Tongue (tissue), 2 donors: ENCODE results near the gene RNF144A. TPM values are rescaled to one million over a fixed set of nuclear protein-coding genes. Genes with fewer than 3 reads are reported as not detected.
A peak's percentile ranks its signal among the peaks of the same experiment; 100 is the strongest.

ENCODE experiments used
- DNase-seq: peaks from one replicate; pipeline ENCODE4 v3.0.0-alpha.2; 2015
- total RNA-seq: library from RNA; depleted of rRNA; stranded (reverse); fragments of >200 nt; gene quantifications from one replicate; pipeline ENCODE4 v1.2.3, GENCODE V29; 2014

Gene RNF144A
- total RNA-seq, 1 donor from 2014 or later: 25.5 TPM

DNA sequence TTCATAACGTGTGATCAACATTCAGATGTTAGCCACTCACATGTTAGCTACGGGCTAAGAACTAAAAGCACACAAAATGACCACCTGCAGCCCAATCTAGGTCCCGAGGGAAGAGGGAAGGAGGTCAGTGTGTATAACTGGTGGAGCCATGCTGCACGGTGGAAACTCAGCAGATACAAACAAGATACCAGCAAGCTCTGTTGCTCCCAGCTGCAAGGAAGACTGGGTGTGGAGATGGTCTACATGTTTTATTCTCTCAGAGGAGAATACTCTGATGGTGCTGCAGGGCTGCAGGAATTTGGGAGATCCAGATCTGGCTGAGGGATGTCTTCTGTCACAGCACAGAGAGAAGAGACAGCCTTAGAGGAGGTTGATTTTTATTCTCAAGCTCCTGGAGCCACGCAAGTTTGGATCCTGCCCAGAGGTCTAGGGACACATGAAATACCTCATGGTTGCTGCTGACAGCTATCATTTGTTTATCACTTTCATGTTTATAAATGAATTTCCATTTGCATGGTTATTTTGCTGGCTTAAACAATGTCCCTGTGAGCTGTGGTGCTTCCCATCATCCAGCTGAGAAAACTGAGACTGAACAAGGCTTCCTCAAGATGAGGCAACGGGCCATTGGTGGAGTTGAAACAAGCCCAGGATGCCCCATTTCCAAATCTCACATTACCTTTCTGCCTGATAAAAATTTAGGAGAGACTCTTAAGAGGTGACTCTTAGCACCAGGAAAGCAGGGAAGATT lies 30.9 kb downstream of the RNF144A start:
- DNase-seq: no peak

DNA sequence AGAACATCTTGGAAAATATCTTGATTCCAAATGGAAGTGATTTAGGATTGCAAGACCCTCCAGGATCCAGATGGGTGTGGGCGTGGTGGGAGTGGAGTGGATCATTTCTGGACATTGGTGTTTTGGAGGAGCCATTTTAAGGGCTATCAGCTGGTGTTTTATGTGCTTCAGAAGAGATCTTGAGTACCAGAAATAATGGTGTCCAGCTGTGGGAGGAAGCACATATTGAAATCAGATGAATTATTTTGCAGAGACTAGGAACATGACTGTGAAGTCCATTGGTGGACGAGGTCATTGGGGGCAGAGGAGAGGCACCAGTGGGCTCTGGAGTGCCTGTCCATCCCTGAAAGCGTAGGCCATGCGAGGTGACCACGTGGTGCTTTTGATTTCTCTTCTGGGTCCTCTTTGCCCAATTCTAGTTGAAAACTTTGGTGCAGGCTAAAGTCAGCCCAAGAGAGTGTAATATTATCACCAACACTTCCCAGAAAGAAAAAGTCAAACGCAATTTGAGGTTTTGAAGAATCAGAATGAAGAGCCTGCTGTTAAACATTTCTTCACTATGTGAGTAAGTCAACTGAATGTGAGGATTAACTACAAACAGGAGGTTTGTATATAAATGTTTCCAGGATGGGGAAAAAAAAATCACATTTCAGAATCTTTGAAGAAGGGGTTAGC lies 31.6 kb downstream of the RNF144A start:
- DNase-seq: no peak

DNA sequence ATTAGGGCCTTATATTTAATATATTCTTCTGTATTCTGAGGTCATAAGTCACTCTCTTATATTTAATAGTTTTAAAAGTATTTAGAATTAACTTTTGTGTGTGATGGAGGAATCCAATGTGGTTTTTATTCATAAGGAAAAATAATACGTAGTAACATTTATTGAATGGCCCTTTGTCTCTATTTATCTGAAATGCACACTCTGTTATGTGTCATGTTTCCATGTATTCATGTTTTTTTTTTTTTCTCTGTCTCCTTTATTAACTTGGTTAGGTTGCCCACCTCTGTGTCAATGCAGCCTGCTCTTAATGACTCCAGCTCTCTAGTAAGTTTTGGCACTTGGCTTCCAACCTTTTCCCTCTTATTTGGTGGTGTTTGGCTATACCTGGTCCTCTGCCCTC lies 33.8 kb downstream of the RNF144A start:
- no peak for DNase-seq

DNA sequence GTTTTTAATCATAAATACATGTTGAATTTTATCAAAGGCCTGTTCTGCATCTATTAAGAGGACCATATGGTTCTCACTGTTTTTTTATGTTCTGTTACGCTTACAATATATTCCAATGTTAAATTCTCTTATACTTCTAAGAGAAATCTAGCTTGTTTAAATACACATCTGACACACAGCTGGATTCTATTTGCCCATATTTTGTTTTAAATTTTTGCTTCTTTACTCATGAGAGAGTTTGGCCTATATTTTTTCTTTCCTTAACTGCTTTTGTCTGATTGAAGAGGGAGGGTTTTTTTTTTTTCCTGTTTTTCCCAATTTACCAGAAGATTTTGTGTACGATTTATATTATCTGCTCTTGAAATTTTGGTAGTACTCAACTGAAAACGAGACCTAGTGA lies 34.9 kb downstream of the RNF144A start:
- peak; percentile 51 for DNase-seq

DNA sequence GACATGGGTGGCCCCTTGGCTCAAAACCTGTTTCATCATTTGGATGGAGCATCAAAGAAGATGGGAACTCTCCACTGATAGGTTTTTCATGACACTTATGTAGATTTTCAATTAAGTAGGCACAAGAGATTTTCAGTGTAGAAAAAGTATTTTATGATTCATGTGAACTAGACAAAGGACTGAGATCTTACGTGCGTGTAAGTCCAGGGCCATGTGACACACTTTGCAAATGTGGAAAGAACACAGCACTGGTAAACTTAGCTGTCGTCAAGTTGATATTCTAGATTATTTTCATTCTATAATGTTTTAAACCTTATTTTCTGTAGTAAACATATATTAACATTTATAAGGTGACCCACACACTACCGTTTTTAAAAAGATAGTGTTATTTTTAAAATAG lies 37.4 kb downstream of the RNF144A start:
- DNase-seq: no peak

DNA sequence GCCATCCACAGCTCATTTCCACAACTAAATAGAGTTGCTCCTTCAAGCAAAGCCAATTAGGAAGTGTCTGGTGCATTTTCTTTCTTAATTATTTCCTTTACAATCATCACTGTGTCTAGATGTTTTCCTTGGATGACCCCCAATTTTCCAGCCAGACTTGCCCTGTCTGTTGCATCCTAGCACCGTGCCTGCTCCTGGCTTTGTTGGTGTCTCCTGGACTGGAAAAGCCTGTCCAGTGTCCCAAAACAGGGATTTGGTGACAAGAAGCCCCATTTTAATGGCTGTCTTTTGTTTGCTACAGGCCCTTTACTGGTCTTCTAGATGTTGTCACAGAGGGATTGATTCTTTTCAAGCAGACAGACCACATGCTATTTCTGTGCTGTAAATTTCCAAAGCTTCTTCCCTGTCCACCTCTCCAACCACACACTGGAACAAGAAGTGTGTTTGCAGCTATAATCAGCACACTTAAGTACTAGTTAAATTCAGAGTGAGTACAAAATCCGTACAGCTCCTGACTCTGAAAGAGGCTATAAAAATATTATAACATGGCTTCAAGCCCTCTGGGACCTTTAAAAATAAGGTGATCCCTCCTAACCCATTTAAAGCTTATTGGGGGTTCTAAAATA lies 38.4 kb downstream of the RNF144A start:
- no peak for DNase-seq

DNA sequence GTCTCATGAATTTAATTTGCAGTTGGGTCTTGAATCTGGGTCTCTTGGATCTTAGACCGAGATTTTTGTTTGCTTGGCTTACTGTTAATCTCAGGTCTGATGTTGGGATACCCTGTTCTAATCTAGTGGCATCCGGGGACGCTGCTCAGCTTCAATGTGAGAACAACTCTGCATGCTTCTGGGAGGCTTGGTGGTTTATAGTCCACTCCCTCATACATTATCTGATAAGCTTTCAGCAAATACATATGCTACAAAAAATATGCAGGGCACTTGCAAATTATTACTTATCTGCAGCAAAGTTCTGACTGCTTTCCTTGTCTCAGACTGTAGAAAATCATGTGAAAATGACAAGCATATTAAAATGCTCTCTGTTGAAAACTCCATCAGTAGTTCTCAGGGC lies 39.4 kb downstream of the RNF144A start:
- DNase-seq: no peak

DNA sequence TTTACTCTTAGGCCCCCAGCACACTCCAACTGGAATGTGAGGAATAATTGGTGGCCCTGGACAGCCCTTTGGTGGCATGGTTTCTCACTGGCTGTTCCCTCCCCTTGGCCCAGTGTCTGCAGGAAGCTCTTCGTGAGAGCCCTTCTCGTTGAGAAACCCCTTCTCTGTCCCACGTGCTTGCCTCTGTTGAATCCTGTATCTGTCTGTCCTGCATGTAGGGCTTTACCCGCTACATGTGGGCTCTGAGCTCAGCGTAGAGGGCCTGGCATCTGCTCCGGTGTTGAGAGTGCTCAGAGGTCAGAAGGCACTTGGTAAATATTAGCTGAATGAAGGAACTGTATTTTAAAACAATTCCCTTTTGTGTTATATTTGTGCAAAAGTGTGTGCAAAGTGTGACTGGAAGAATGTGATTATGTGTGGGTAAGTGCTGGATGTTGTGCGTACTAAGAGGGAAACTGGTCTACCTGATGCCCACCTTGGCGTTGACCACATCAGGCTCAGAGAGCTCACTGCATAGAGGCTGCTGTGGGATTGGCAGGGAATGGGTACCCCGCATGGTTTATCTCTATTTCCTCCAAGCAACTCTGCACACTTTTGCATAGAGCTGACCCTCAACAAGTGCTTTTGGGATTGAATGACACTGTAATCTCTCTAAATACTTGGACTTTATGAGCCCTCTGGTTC lies 40.0 kb downstream of the RNF144A start:
- DNase-seq: no peak

DNA sequence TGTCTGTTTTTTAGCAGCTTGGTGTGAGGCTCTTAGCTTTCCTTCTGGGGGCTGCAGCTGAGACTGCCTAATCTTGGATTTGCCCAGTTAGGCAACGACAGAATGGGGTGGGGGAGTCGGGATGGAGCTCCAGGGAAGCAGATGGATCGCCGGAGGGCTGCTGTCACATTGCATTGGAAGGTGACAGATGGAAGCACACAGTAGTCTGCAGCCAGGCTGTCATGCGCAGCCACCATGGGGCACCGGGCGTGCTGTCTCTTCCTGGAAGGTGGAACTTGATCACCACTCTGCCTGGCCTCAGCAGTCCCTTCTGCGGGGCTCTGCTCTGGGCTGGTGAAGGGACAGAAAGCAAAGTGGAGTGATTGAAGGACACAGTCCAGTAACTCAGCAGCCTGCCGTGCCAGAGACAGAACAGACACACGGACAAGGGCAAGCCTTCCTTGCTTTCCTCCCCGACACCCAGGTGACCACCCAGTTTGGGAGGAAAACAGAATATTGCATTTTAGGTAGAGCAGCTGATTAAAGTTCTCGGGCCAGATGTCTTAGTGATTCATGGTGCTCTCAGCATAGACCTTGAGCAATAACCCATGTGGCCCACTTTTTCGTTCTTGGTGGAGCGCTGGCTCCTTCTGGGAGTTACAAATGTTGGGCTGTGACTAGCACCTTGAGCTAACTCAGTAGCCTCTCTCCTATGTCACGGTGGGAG lies 40.9 kb downstream of the RNF144A start:
- DNase-seq: no peak

DNA sequence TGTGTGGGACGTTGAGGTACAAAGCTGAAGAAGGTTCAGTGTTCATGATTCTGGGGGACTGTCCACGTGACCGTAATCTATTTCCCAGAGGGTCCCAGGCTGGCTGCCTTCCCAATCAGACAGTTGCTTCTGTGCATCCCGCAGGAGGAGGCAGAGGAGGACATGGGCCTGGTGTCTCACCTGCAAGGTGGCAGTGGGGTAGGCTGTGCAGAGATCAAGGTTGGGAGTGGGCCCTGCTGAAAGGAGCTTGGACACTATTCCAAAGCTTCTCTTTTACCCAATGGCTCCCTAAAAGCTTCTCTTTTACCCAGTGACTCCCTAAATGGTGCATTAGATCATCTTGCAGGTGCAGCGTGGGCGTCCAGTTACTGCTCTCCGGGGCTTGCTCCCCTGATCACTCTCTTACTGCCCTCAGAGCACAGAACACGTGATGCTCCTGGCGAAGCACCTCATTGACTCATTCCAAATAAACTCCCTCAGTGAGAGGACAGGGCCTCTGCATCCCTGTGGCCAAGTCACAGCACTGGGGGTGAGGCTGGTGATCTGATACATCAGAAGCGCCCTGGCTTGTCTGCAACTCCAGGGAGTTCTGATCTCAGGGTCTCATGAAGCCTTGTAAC lies 41.5 kb downstream of the RNF144A start:
- no peak for DNase-seq

DNA sequence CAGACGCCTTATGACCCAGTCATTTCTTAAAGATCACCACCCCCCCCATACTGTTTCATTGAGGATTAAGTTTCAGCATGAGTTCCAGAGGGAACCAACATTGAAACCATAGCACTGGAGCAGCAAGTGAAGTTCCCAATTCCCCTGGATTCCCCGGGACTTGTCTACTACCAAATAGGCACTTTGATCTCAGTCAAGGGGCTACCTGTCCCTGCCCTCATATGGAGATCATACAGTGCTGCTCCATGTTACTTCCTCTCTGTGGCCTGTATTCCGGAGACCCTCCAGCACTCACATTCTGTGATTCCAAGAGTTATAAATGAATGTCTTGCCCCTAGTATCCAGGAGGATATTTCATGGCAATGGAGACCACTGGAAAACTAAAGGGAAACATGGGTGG lies 42.5 kb downstream of the RNF144A start:
- DNase-seq: no peak

DNA sequence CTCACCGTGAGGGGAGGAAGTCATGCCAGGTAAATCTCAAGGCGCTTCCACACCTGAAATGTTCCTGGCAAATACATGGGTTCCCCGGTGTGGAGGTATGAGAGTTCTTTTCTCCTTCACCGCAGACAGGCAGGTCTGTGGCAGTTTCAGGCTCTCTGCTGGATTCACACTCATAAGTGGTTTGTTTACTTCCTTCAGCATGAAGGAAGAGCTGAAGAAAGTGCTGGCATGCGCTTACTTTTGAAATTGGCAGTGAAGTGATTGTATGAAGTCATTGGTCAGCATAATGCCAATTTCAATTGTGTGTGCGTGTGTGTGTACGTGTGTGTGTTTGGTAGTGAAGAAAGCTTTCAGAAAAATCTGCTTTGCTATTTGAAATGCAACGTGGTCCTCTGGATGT lies 43.4 kb downstream of the RNF144A start:
- DNase-seq: peak; percentile 78

DNA sequence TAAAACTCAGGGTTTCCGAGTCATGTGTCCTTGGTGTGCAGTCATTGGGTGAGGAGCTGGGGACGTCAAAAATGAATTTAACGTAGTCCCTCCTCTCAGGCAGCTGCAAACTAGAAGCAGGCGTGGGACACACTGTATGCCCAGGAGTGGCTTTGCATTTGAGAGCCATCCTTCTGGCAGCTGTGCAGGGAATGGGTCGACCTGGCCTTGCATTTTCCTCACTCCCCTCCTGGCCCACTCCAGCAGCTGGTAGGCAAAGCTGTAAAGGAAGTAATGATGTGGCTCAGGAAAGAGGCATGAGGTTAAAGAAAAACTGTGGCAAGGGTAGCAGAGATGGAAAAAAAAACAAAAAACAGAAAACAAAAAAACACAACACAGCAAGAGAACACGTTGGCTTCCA lies 46.5 kb downstream of the RNF144A start:
- DNase-seq: no peak

DNA sequence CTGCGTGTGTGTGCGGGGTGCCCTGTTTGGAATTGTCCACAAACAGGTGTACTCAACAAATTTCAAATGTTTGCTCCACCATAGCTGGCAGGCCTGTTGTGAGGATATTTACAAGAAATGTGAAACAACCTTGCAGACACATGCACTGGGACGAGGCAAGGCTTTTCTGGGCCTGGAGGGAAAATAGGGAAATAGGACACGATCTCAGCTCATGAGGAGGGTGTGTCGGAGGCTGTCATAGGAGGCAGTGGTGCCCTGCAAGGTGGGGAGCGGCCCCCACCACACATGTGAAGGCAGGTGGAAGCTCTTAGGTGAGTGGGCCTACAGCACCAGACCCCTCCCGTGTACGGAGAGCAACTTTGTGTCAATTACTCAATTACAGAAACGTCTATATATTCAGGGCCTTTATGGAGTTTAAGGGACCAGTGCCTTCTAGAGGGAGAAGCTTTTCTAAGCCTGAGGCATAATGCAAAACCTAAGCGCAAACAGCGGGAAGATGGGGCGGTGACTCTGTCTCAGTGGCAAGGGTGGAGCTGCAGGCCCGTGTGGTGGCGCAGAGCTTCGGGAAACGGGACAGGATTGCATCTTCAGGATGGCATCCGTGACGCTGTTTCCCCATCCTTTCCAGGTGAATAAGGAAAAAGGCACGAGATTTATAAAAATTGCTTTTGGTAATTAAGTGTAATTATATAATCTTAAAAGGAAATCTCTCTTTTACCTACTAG lies 48.0 kb downstream of the RNF144A start:
- DNase-seq: no peak

DNA sequence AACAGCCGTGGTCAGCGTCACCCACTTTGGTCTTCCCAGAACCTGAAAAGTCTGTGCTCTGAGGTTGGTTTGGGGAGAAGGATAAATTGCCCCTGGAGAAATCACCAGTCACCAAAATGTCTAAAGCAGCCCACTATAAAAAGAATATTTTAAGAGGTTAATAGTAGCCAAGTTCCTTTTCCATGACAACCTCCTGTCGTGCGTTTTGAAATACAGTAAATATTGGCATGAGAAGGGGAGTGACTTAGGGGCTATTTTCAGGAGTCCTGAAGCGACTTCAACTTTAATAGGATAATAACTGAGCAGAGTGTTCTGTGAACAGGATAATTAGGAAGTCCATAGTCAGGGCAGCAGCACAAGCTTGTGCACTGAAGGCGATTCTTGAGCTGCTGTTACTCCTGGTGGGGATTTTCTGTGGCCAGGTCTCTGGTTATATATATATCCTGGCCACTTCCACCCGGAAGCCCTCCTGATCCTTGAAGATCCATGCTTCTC lies 49.3 kb downstream of the RNF144A start:
- DNase-seq: no peak

DNA sequence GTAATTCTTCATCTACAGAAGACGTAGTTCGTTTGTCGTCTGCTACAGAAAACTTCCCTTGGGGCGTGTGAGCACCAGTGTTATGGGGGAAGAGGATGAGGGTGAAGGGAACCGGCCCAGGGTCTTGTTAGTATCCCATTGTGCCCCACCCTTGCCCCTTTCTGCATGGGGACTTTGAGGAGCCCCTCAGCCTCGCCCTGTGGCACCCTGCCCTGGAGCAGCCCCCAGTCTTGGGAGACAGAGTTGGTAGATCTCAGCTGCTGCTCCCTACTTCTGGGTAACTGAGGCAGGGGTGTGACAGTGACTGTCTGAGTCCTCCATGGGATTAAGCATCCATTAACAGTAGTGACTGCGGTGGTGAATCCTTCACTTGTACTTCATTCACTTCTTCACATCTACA lies 50.1 kb downstream of the RNF144A start:
- DNase-seq: no peak

DNA sequence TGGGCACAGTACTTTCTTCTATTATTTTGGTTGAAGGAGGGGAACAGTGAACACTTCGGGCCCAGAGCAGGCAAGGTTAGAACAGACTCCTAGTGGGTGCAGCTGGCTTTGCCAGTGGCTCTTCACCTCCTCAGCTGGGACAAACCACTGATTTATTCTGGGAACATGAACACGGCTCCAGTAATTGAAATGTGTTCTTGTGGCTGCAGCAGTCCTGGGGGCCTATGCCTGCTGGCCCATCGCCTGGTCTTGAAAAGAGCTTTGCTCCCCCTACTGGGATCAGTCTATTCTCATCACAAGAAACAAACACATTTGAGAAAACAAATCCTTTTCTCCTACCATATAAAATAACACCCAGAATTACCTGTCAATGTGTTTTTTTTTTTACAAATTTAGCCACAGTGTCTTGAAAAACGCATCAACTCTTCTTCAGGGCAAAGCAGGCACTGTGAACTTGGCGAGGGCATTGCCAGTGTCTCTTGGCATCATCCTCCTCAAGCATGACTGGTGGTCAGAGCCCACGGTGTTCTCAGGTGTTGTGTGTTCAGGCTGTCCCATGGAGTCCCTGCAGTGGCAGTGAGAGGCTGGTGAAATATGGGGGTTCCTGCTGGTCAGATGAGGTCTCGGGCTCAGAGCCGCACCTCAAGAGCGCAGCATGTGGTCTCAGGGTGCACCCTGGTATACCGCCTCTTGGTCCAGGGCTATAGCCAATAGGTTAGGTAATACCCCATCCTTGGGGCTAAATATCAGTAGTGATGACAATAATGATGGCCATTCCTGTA lies 51.3 kb downstream of the RNF144A start:
- DNase-seq: peak; percentile 70

DNA sequence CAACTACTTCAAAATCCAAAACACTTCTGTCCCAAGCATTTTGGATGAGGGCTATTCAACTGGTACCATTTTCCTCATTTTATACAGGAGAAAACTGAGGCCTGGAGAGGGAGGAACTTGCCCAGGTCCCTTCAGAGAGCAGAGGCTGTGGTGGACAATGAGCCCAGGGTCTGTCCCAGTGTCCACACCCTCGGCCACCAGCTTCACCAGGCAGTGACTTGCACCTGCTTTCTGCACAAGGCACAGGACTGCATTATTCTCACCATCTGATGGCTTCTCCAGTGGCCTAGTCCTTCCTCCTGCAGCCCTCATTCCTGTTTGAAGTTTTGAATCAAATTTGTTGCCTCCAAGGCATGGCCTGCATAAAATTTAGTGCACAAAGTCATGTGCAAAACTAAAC lies 53.3 kb downstream of the RNF144A start:
- DNase-seq: no peak

DNA sequence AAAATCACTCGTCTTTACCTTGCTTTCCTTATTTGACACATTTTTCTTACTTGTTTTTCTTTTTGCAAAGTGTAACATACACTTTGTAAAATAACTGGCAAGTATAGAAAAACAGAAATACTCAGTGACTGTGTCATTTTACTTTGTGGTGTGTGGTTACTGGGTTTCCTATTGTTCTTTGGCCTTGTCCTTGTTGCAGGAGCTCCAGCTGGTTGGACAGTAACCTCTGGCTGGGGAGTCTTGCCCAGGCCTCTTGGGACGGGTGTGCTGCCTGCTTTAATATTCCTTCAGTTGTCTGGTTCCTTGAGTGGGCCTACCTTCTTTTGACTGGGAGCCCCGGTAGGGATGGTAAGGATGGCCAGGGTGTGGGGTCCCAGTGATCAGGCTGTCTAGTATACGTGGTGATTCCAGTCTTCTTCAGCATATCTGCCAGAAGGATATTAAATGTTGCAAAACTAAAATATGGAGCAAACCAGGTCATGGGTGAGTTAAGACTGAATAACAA lies 53.8 kb downstream of the RNF144A start:
- DNase-seq: no peak

DNA sequence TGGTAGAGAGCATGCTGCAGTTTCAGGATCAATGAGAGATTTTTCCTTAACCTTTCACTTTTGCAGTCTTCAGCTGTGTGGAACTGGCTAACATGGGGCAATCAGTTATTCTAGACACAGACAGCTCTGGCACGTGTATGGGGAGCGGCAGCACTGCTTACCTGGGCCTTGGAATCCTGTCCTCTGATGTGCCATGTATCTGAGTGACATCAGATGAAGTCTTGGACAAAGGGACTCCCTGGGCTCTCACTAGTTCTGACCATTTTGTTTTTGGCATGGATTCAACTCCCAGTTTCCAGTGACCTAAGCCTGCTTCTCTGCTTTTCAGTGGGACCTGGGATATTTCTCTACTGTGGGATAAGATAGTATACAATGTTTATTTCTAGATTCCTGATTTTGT lies 54.3 kb downstream of the RNF144A start:
- no peak for DNase-seq
